ENCODE results near the gene TEAD3. TPM values are rescaled to one million over a fixed set of nuclear protein-coding genes. Genes with fewer than 3 reads are reported as not detected.

The TEAD3 gene
- total RNA-seq, 6 experiments from 2014 or later = 5.2 to 8.5 (median 6.9) TPM

GRCh38 chr6:35485402-35485877 lies 11.4 kb downstream of the TEAD3 start:
- Histone ChIP-seq H3K36me3 (no peaks in the 10 kb centered on the region), H3K27ac (peak overlapping the region in 2 of 3 donors; percentile 13 to 20), H3K27me3 (no peaks in the 10 kb centered on the region), H3K9me3 (no peaks in the 10 kb centered on the region), H3K4me1 (peaks cover 0 to 9% (median 0%) of the 10 kb centered on the region in 4 donors), H3K4me3 (no peak overlapping the region)
- intact Hi-C loops (cut with DNase I) = no loop called here
- peak in 3 of 4 donors; percentile 7 to 12 (median 12) for ATAC-seq
- DNase-seq = no peak
- TF ChIP-seq CTCF (IDR thresholded peaks at IDR 0.05) = no peak
- no peak for TF ChIP-seq POLR2A (IDR thresholded peaks at IDR 0.05)
- WGBS (ENCODE audit: insufficient coverage, low coverage, low lambda C conversion rate, missing lambda C conversion rate) = 60% methylated on average over 1 of the region's 11 CpGs

GRCh38 chr6:35484921-35485392 lies 11.9 kb downstream of the TEAD3 start:
- no peak overlapping the region for H3K4me3 ChIP-seq

GRCh38 chr6:35483893-35484645 lies 12.8 kb downstream of the TEAD3 start:
- Histone ChIP-seq H3K4me3 (no peak overlapping the region), H3K27ac (no peak overlapping the region), H3K9me3 (no peaks in the 10 kb centered on the region), H3K36me3 (peaks cover 0 to 2% (median 0%) of the 10 kb centered on the region in 4 donors), H3K4me1 (peaks cover 0 to 9% (median 0%) of the 10 kb centered on the region in 4 donors), H3K27me3 (no peaks in the 10 kb centered on the region)
- DNase-seq = no peak
- no peak for ATAC-seq
- intact Hi-C loops (cut with DNase I) = no loop called here
- TF ChIP-seq CTCF (IDR thresholded peaks at IDR 0.05) (no peak), POLR2A (IDR thresholded peaks at IDR 0.05) (no peak)
- 87% methylated on average over 9 of the region's 13 CpGs for WGBS (ENCODE audit: insufficient coverage, low coverage, low lambda C conversion rate, missing lambda C conversion rate)

More at GRCh38 chr6:35484921-35485392, 11.9 kb downstream of the TEAD3 start:
- whole genome bisulfite sequencing (ENCODE audit: insufficient coverage, low coverage, low lambda C conversion rate, missing lambda C conversion rate) = no CpG with 5 or more reads among the region's 7 CpGs
- peak in 3 of 4 donors; percentile 7 to 41 (median 12) for ATAC-seq
- TF ChIP-seq POLR2A (IDR thresholded peaks at IDR 0.05) = no peak
- TF ChIP-seq CTCF (IDR thresholded peaks at IDR 0.05) = no peak
- Histone ChIP-seq H3K27ac (no peak overlapping the region), H3K9me3 (no peaks in the 10 kb centered on the region), H3K4me1 (peaks cover 0 to 9% (median 0%) of the 10 kb centered on the region in 4 donors), H3K27me3 (no peaks in the 10 kb centered on the region), H3K36me3 (no peaks in the 10 kb centered on the region)
- DNase-seq = no peak
- intact Hi-C loops (cut with DNase I) = no loop called here

GRCh38 chr6:35483490-35483889 lies 13.4 kb downstream of the TEAD3 start:
- no peak for DNase-seq
- peaks cover 0 to 2% (median 0%) of the 10 kb centered on the region in 4 donors for H3K36me3 ChIP-seq
- ATAC-seq = no peak

More at GRCh38 chr6:35483490-35483889, 13.4 kb downstream of the TEAD3 start:
- Histone ChIP-seq H3K9me3 (no peaks in the 10 kb centered on the region), H3K27me3 (no peaks in the 10 kb centered on the region), H3K4me1 (peaks cover 0 to 9% (median 0%) of the 10 kb centered on the region in 4 donors), H3K27ac (no peak overlapping the region), H3K4me3 (no peak overlapping the region)
- 87% methylated on average over 3 of the region's 3 CpGs for WGBS (ENCODE audit: insufficient coverage, low coverage, low lambda C conversion rate, missing lambda C conversion rate)
- TF ChIP-seq CTCF (IDR thresholded peaks at IDR 0.05) (no peak), POLR2A (IDR thresholded peaks at IDR 0.05) (no peak)
- intact Hi-C loops (cut with DNase I) = no loop called here

All from right lobe of liver (tissue), 6 donors.